ENCODE measurements around the gene UBALD1.

UBALD1 gene

GRCh38 chr16:4601864-4602186 lies 12.9 kb downstream of the UBALD1 start:
- Histone ChIP-seq H3K9me3 (ENCODE audit: control insufficient read depth, low read length) (no peaks in the 10 kb centered on the region), H3K27me3 (replicated peaks; ENCODE audit: control insufficient read depth, insufficient read depth, low read length) (peaks cover 43% of the 10 kb centered on the region), H3K4me1 (ENCODE audit: control insufficient read depth, insufficient read depth, low read length) (peaks cover 4% of the 10 kb centered on the region), H3K4me3 (ENCODE audit: low read length) (no peak overlapping the region), H3K9ac (ENCODE audit: low read length) (no peak overlapping the region), H3K36me3 (ENCODE audit: control insufficient read depth, insufficient read depth, low read length, severe bottlenecking) (no peaks in the 10 kb centered on the region)
- DNase-seq (ENCODE audit: low read depth) = no peak

- H3K9me3 ChIP-seq (ENCODE audit: control insufficient read depth, low read length) = no peaks in the 10 kb centered on the region
- no peak overlapping the region for H3K9ac ChIP-seq (ENCODE audit: low read length)
- H3K36me3 ChIP-seq (ENCODE audit: control insufficient read depth, insufficient read depth, low read length, severe bottlenecking) = no peaks in the 10 kb centered on the region
- DNase-seq (ENCODE audit: low read depth) = no peak
- H3K27me3 ChIP-seq (replicated peaks; ENCODE audit: control insufficient read depth, insufficient read depth, low read length) = peaks cover 46% of the 10 kb centered on the region
- no peak overlapping the region for H3K4me3 ChIP-seq (ENCODE audit: low read length)
- H3K4me1 ChIP-seq (ENCODE audit: control insufficient read depth, insufficient read depth, low read length) = peaks cover 4% of the 10 kb centered on the region
Measured at GRCh38 chr16:4601036-4601863, 13.4 kb downstream of the UBALD1 start.

GRCh38 chr16:4599545-4599944 lies 15.1 kb downstream of the UBALD1 start:
- Histone ChIP-seq H3K27me3 (replicated peaks; ENCODE audit: control insufficient read depth, insufficient read depth, low read length) (peaks cover 52% of the 10 kb centered on the region), H3K4me1 (ENCODE audit: control insufficient read depth, insufficient read depth, low read length) (peaks cover 1% of the 10 kb centered on the region), H3K4me3 (ENCODE audit: low read length) (no peak overlapping the region), H3K36me3 (ENCODE audit: control insufficient read depth, insufficient read depth, low read length, severe bottlenecking) (no peaks in the 10 kb centered on the region), H3K9ac (ENCODE audit: low read length) (no peak overlapping the region), H3K9me3 (ENCODE audit: control insufficient read depth, low read length) (no peaks in the 10 kb centered on the region)
- no peak for DNase-seq (ENCODE audit: low read depth)

- Histone ChIP-seq H3K9ac (ENCODE audit: low read length) (no peak overlapping the region), H3K4me3 (ENCODE audit: low read length) (no peak overlapping the region)
- no peak for DNase-seq (ENCODE audit: low read depth)
Measured at GRCh38 chr16:4599037-4599436, 15.7 kb downstream of the UBALD1 start.

GRCh38 chr16:4597174-4597573 lies 17.5 kb downstream of the UBALD1 start:
- DNase-seq (ENCODE audit: low read depth) = no peak
- no peaks in the 10 kb centered on the region for H3K9me3 ChIP-seq (ENCODE audit: control insufficient read depth, low read length)
- H3K36me3 ChIP-seq (ENCODE audit: control insufficient read depth, insufficient read depth, low read length, severe bottlenecking) = no peaks in the 10 kb centered on the region
- H3K4me1 ChIP-seq (ENCODE audit: control insufficient read depth, insufficient read depth, low read length) = no peaks in the 10 kb centered on the region
- H3K27me3 ChIP-seq (replicated peaks; ENCODE audit: control insufficient read depth, insufficient read depth, low read length) = peaks cover 59% of the 10 kb centered on the region
- no peak overlapping the region for H3K9ac ChIP-seq (ENCODE audit: low read length)
- no peak overlapping the region for H3K4me3 ChIP-seq (ENCODE audit: low read length)

More at GRCh38 chr16:4599037-4599436, 15.7 kb downstream of the UBALD1 start:
- Histone ChIP-seq H3K36me3 (ENCODE audit: control insufficient read depth, insufficient read depth, low read length, severe bottlenecking) (no peaks in the 10 kb centered on the region), H3K27me3 (replicated peaks; ENCODE audit: control insufficient read depth, insufficient read depth, low read length) (peaks cover 57% of the 10 kb centered on the region), H3K4me1 (ENCODE audit: control insufficient read depth, insufficient read depth, low read length) (no peaks in the 10 kb centered on the region), H3K9me3 (ENCODE audit: control insufficient read depth, low read length) (no peaks in the 10 kb centered on the region)

- Histone ChIP-seq H3K9ac (ENCODE audit: low read length) (no peak overlapping the region), H3K36me3 (ENCODE audit: control insufficient read depth, insufficient read depth, low read length, severe bottlenecking) (no peaks in the 10 kb centered on the region), H3K4me1 (ENCODE audit: control insufficient read depth, insufficient read depth, low read length) (no peaks in the 10 kb centered on the region), H3K9me3 (ENCODE audit: control insufficient read depth, low read length) (no peaks in the 10 kb centered on the region), H3K27me3 (replicated peaks; ENCODE audit: control insufficient read depth, insufficient read depth, low read length) (peaks cover 53% of the 10 kb centered on the region), H3K4me3 (ENCODE audit: low read length) (no peak overlapping the region)
- DNase-seq (ENCODE audit: low read depth) = no peak
Measured at GRCh38 chr16:4594433-4595410, 20.0 kb downstream of the UBALD1 start.

- Histone ChIP-seq H3K27me3 (replicated peaks; ENCODE audit: control insufficient read depth, insufficient read depth, low read length) (peaks cover 38% of the 10 kb centered on the region), H3K4me1 (ENCODE audit: control insufficient read depth, insufficient read depth, low read length) (no peaks in the 10 kb centered on the region), H3K9ac (ENCODE audit: low read length) (no peak overlapping the region), H3K4me3 (ENCODE audit: low read length) (no peak overlapping the region), H3K36me3 (ENCODE audit: control insufficient read depth, insufficient read depth, low read length, severe bottlenecking) (no peaks in the 10 kb centered on the region), H3K9me3 (ENCODE audit: control insufficient read depth, low read length) (peaks cover 9% of the 10 kb centered on the region)
- DNase-seq (ENCODE audit: low read depth) = no peak
Measured at GRCh38 chr16:4593086-4593485, 21.6 kb downstream of the UBALD1 start.

GRCh38 chr16:4591706-4592470 lies 22.8 kb downstream of the UBALD1 start:
- no peak for DNase-seq (ENCODE audit: low read depth)
- no peaks in the 10 kb centered on the region for H3K4me1 ChIP-seq (ENCODE audit: control insufficient read depth, insufficient read depth, low read length)
- peaks cover 36% of the 10 kb centered on the region for H3K27me3 ChIP-seq (replicated peaks; ENCODE audit: control insufficient read depth, insufficient read depth, low read length)
- H3K9ac ChIP-seq (ENCODE audit: low read length) = no peak overlapping the region
- no peak overlapping the region for H3K4me3 ChIP-seq (ENCODE audit: low read length)
- no peaks in the 10 kb centered on the region for H3K36me3 ChIP-seq (ENCODE audit: control insufficient read depth, insufficient read depth, low read length, severe bottlenecking)
- peaks cover 14% of the 10 kb centered on the region for H3K9me3 ChIP-seq (ENCODE audit: control insufficient read depth, low read length)

- Histone ChIP-seq H3K27me3 (replicated peaks; ENCODE audit: control insufficient read depth, insufficient read depth, low read length) (peaks cover 38% of the 10 kb centered on the region), H3K9me3 (ENCODE audit: control insufficient read depth, low read length) (peaks cover 14% of the 10 kb centered on the region), H3K4me3 (ENCODE audit: low read length) (no peak overlapping the region), H3K36me3 (ENCODE audit: control insufficient read depth, insufficient read depth, low read length, severe bottlenecking) (no peaks in the 10 kb centered on the region), H3K9ac (ENCODE audit: low read length) (no peak overlapping the region), H3K4me1 (ENCODE audit: control insufficient read depth, insufficient read depth, low read length) (no peaks in the 10 kb centered on the region)
- no peak for DNase-seq (ENCODE audit: low read depth)
Measured at GRCh38 chr16:4591191-4591590, 23.5 kb downstream of the UBALD1 start.

GRCh38 chr16:4588961-4589360 lies 25.7 kb downstream of the UBALD1 start:
- Histone ChIP-seq H3K9ac (ENCODE audit: low read length) (no peak overlapping the region), H3K27me3 (replicated peaks; ENCODE audit: control insufficient read depth, insufficient read depth, low read length) (peaks cover 34% of the 10 kb centered on the region), H3K4me3 (ENCODE audit: low read length) (no peak overlapping the region), H3K9me3 (ENCODE audit: control insufficient read depth, low read length) (peaks cover 14% of the 10 kb centered on the region), H3K36me3 (ENCODE audit: control insufficient read depth, insufficient read depth, low read length, severe bottlenecking) (no peaks in the 10 kb centered on the region), H3K4me1 (ENCODE audit: control insufficient read depth, insufficient read depth, low read length) (no peaks in the 10 kb centered on the region)
- DNase-seq (ENCODE audit: low read depth) = no peak

GRCh38 chr16:4588386-4588785 lies 26.3 kb downstream of the UBALD1 start:
- no peak for DNase-seq (ENCODE audit: low read depth)
- H3K4me3 ChIP-seq (ENCODE audit: low read length) = no peak overlapping the region
- H3K36me3 ChIP-seq (ENCODE audit: control insufficient read depth, insufficient read depth, low read length, severe bottlenecking) = no peaks in the 10 kb centered on the region
- peaks cover 14% of the 10 kb centered on the region for H3K9me3 ChIP-seq (ENCODE audit: control insufficient read depth, low read length)
- H3K4me1 ChIP-seq (ENCODE audit: control insufficient read depth, insufficient read depth, low read length) = no peaks in the 10 kb centered on the region
- no peak overlapping the region for H3K9ac ChIP-seq (ENCODE audit: low read length)
- H3K27me3 ChIP-seq (replicated peaks; ENCODE audit: control insufficient read depth, insufficient read depth, low read length) = peaks cover 29% of the 10 kb centered on the region
